Measurements from ENCODE around the gene PERM1. TPM values are rescaled to one million over a fixed set of nuclear protein-coding genes. Genes with fewer than 3 reads are reported as not detected.

Gene PERM1
- total RNA-seq, 4 donors from 2014 or later, result 0.39 to 1.9 (median 1.4) TPM; not detected in 1

GRCh38 chr1:962381-963300 lies 19.3 kb downstream of the PERM1 start:
- H3K27me3 ChIP-seq, result peaks cover 7% of the 10 kb centered on the region
- H3K9me3 ChIP-seq, result no peaks in the 10 kb centered on the region
- no CpG with 5 or more reads among the region's 57 CpGs for WGBS, 2 donors (ENCODE audit: low coverage in 1 of 2)
- no peak overlapping the region for H3K4me3 ChIP-seq
- no peak overlapping the region for H3K27ac ChIP-seq
- TF ChIP-seq EP300 (IDR thresholded peaks at IDR 0.05) (no peak), CTCF (IDR thresholded peaks at IDR 0.05) (no peak), POLR2A (IDR thresholded peaks at IDR 0.05) (no peak), POLR2AphosphoS5 (IDR thresholded peaks at IDR 0.05) (no peak)
- ATAC-seq, result no peak
- peaks cover 0 to 31% of the 10 kb centered on the region in 2 donors for H3K36me3 ChIP-seq
- H3K4me1 ChIP-seq, result peaks cover 0 to 55% (median 29%) of the 10 kb centered on the region in 3 donors

DNA sequence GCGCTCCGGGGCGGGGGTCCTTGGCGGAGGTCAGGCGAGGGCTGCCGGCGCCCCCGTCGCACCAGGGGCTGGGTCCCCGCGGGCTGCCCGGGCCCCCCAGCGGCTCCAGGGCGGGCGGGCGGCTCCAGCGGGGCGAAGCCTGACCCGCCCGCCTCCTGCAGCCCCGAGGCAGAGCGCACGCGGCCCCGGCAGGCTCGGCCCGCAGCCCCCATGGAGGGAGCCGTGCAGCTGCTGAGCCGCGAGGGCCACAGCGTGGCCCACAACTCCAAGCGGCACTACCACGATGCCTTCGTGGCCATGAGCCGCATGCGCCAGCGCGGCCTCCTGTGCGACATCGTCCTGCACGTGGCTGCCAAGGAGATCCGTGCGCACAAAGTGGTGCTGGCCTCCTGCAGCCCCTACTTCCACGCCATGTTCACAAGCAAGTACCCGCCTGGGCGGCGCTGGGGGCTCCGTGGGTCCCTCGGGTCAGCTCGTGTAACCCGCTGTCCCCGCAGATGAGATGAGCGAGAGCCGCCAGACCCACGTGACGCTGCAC lies 20.7 kb downstream of the PERM1 start:
- no peak for ATAC-seq
- no peak for TF ChIP-seq EP300 (IDR thresholded peaks at IDR 0.05)
- no peak for TF ChIP-seq CTCF (IDR thresholded peaks at IDR 0.05)
- no peak for TF ChIP-seq POLR2AphosphoS5 (IDR thresholded peaks at IDR 0.05)
- Histone ChIP-seq H3K36me3 (peaks cover 0 to 40% of the 10 kb centered on the region in 2 donors), H3K27me3 (no peaks in the 10 kb centered on the region), H3K4me1 (peaks cover 0 to 50% (median 24%) of the 10 kb centered on the region in 3 donors), H3K27ac (peak overlapping the region in 2 of 4 donors; percentile 40 to 71), H3K9me3 (no peaks in the 10 kb centered on the region), H3K4me3 (peak overlapping the region; percentile 78 to 94)
- WGBS, 2 donors (ENCODE audit: low coverage in 1 of 2), result no CpG with 5 or more reads among the region's 56 CpGs

DNA sequence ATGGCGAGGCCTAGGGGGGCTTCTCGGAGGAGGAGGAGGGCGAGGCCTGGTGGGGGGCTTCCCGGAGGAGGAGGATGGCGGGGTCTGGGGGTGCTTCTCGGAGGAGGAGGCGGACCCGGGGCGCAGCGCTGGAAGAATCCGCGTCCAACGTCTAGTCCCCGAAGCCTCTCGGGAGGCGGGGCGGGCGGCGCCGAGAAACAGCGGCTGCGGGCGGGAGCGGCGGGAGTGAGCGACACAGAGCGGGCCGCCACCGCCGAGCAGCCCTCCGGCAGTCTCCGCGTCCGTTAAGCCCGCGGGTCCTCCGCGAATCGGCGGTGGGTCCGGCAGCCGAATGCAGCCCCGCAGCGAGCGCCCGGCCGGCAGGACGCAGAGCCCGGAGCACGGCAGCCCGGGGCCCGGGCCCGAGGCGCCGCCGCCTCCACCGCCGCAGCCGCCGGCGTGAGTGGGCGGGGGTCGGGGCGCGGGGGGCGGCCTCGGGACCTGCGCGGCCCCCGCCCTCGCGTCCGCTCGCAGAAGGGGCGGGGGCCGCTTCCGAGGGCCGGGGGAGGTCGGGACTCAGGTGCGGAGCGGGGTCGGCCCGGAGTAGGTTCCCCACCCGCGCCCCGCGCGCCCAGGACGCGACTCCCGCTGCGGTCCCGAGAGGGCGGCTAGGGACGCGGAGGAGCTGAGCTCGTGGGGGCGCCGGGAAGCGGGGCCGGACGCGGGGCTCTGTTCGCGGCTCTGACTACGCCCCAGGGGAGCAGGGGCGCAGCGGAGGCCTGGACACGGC lies 21.3 kb downstream of the PERM1 start, which contains the start of gene KLHL17:
TSS of gene KLHL17 (plus strand) at position 222 of the 769 bp plus-strand sequence. CDS start at position 332, 110 bp downstream.
- Histone ChIP-seq H3K27ac (peak within 1 kb of the TSS in 2 of 4 donors; percentile 40 to 71), H3K4me3 (peak within 1 kb of the TSS; percentile 78 to 94), H3K9me3 (no peaks in the 10 kb centered on the region), H3K4me1 (peaks cover 0 to 45% (median 19%) of the 10 kb centered on the region in 3 donors), H3K27me3 (no peaks in the 10 kb centered on the region), H3K36me3 (peaks cover 0 to 47% of the 10 kb centered on the region in 2 donors)
- peak; percentile 65 for ATAC-seq
- WGBS, 2 donors (ENCODE audit: low coverage in 1 of 2), result 2% methylated on average over 9 of the region's 109 CpGs; no CpG with 5 or more reads in 1 of the 2 donors
- no peak for TF ChIP-seq EP300 (IDR thresholded peaks at IDR 0.05)
- no peak for TF ChIP-seq POLR2A (IDR thresholded peaks at IDR 0.05)
- no peak for TF ChIP-seq POLR2AphosphoS5 (IDR thresholded peaks at IDR 0.05)
- TF ChIP-seq CTCF (IDR thresholded peaks at IDR 0.05), result no peak

DNA sequence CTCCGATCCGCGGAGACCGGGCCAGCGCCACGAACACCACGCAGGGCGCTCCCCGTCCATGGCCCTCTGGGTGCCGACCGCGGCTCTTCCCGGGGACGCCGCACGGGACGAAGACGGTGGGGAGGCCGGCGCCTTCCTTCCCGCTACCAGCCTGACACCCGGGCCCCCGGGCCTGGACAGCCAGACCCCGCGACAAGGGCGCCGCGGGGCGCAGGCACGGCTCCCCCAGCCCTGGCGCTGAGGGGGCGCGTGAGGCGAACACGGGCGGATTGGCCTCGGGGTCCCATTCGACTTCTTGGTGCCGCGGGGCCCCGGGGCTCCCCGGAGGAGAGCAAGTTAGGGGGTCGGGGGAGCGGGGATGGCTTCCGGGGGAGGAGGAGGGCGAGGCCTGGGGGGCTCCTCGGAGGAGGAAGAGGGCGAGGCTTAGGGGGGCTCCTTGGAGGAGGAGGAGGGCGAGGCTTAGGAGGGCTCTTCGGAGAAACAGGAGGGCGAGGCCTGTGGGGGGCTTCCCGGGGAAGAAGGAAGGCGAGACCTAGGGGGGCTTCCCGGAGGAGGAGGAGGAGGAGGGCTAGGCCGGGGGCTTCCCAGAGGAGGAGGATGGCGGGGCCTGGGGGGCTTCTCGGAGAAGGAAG lies 22.0 kb downstream of the PERM1 start:
- H3K27ac ChIP-seq, result peak overlapping the region in 2 of 4 donors; percentile 40 to 71
- peak; percentile 5 for ATAC-seq

More for the DNA sequence above, 22.0 kb downstream of the PERM1 start:
- H3K4me3 ChIP-seq, result peak overlapping the region; percentile 78 to 94
- WGBS, 2 donors (ENCODE audit: low coverage in 1 of 2), result 30% methylated on average over 2 of the region's 57 CpGs; no CpG with 5 or more reads in 1 of the 2 donors
- H3K36me3 ChIP-seq, result peaks cover 0 to 49% of the 10 kb centered on the region in 2 donors
- H3K9me3 ChIP-seq, result no peaks in the 10 kb centered on the region
- H3K27me3 ChIP-seq, result no peaks in the 10 kb centered on the region
- TF ChIP-seq EP300 (IDR thresholded peaks at IDR 0.05) (no peak), CTCF (IDR thresholded peaks at IDR 0.05) (no peak)
- peaks cover 0 to 45% (median 19%) of the 10 kb centered on the region in 3 donors for H3K4me1 ChIP-seq

Data from gastroesophageal sphincter (tissue), 4 donors.